Measurements from ENCODE around the gene NACC1.

DNA sequence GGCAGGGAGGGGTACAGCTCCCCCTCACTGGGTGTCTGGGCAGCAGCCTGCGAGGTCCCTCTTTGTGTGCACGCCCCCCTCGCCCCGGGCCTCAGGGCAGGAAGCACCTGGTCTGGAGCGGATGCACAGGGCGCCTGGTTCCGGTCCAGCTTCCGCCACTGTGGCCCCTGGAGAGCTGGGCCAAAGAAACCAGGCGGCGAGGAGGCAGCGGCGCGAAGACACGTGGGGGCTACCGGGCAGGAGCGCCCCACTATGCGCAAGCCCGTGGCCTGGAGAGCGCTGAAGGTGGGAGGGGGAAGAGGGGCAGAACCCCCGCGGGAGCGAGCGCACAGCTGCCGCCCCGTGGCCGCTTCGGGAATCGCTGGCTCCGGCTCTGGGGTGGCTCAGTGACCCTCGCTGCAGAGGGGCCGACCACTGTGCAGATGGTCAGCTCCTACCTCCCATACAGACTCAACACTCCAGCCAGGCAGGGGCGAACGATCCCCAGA is 13.7 kb upstream of the NACC1 start:
- TF ChIP-seq EZH2 (IDR thresholded peaks at IDR 0.05): no peak
- TF ChIP-seq CTCF (IDR thresholded peaks at IDR 0.05): peak; percentile 70

All from neural progenitor cell (in vitro differentiated cells).